SH-SY5Y (cell line): ENCODE data around the gene SYT2.

Experiments used
- GATA2 ChIP-seq: IDR thresholded peaks from 2 replicates; pipeline ENCODE4 v1.6.1; 2011; ENCODE audit warnings: mild to moderate bottlenecking, low read depth, low read length
- GATA3 ChIP-seq: IDR thresholded peaks from 2 replicates; pipeline ENCODE4 v1.6.1; 2011; ENCODE audit warnings: low read depth, mild to moderate bottlenecking, low read length, moderate library complexity

GRCh38 chr1:202603435-202603834 is 106.8 kb downstream of the SYT2 start:
- no peak for TF ChIP-seq GATA3
- no peak for TF ChIP-seq GATA2
